ENCODE measurements around the gene NPAS2. TPM values are rescaled to one million over a fixed set of nuclear protein-coding genes. Genes with fewer than 3 reads are reported as not detected.

The NPAS2 gene
- total and polyA plus RNA-seq, 2 donors (not counting 3 experiments of a cell fraction or from before 2014, with no cell fraction given), result 29.0 to 53.9 TPM

DNA sequence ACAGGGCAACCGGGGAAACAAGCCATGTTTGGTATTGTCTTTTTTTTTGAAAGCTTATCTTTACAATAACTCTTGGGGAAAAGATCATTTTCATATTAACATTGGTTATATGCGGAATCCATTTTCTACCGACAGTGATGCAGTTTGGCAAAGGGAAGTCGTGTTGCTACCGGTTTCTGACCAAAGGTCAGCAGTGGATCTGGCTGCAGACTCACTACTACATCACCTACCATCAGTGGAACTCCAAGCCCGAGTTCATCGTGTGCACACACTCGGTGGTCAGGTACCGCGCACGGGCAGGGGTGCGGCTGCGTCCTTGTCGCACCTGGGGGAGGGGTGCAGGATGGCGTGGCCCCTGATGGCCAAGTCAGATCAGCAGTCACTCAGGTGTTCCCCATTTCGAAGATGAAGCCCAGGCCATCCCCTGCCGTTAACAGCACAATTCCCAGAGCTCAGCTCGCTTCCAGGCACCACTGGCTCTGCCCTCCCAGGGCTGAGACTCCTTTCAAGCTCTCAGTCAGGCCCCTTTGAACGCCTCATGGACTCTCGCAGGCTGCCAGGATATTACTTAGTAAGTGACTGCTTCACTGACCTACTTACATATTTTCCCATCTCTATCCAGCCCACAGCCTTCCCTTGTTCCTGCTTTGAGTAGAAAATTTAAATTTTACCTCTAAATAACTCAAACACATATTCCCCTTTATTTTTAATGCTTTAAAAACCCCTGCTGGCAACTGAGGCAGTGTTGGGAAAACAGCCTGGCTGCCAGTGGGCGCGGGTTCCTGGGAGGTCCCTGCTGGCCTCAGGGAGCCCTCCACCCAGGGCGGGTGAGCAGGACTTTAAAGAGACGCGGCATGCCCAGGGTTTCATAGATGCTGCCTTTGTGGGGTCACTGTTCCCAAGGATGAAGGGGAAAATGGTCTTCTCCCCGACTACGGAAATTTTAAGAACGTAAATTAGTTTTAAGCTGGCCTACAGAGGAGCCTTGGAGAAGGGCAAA is 148.5 kb downstream of the NPAS2 start:
- no peaks in the 10 kb centered on the region for H3K9me1 ChIP-seq (replicated peaks; ENCODE audit: control insufficient read depth, extremely low read depth, insufficient read depth, low read length)
- intact Hi-C loops (cut with micrococcal nuclease) (no loop called here), dilution Hi-C loops (cut with MboI; ENCODE audit: extremely low pct_ligation_motif_present, low sequenced_read_pairs) (no loop called here)
- FAIRE-seq (no peak), DNase-seq (ENCODE audit: low read depth, low spot score) (no peak)
- ChIA-PET CTCF (no interaction called here), POLR2A (no interaction called here)
- H3K9me3 ChIP-seq (replicated peaks; ENCODE audit: control insufficient read depth, insufficient read depth, low read length), result no peaks in the 10 kb centered on the region
- peaks cover 3 to 37% of the 10 kb centered on the region in 2 experiments for H3K36me3 ChIP-seq (ENCODE audit: control insufficient read depth in 2 of 2, extremely low read depth in 1 of 2, insufficient read depth in 2 of 2, low read length in 2 of 2)
- no peaks in the 10 kb centered on the region for H3K79me2 ChIP-seq (ENCODE audit: control insufficient read depth, insufficient read depth, low read length)
- H4K20me1 ChIP-seq (replicated peaks; ENCODE audit: control insufficient read depth, extremely low read depth, insufficient read depth, low read length), result no peaks in the 10 kb centered on the region
- H3K4me2 ChIP-seq (ENCODE audit: insufficient read depth, low read length), result no peak overlapping the region
- H2AFZ ChIP-seq (ENCODE audit: low read depth, low read length), result no peak overlapping the region
- BruUV-seq (replicated peaks), result no TSS peak
- H3K27ac ChIP-seq (ENCODE audit: insufficient read depth, low read depth, low read length), result no peak overlapping the region
- H3K27me3 ChIP-seq (ENCODE audit: control insufficient read depth in 2 of 2, insufficient read depth in 2 of 2, low read length in 2 of 2), result no peaks in the 10 kb centered on the region
- no peak for TF ChIP-seq MYC (IDR thresholded peaks at IDR 0.05; ENCODE audit: low read depth, low read length)
- H3K9ac ChIP-seq (replicated peaks; ENCODE audit: extremely low read depth, insufficient read depth, low read length), result no peak overlapping the region
- no peaks in the 10 kb centered on the region for H3K4me1 ChIP-seq (ENCODE audit: control insufficient read depth, extremely low read depth, insufficient read depth, low read length)
- no peak overlapping the region for H3K4me3 ChIP-seq (replicated peaks in 1 of 3; ENCODE audit: insufficient read depth in 1 of 3, low read depth in 1 of 3, low read length in 3 of 3)

DNA sequence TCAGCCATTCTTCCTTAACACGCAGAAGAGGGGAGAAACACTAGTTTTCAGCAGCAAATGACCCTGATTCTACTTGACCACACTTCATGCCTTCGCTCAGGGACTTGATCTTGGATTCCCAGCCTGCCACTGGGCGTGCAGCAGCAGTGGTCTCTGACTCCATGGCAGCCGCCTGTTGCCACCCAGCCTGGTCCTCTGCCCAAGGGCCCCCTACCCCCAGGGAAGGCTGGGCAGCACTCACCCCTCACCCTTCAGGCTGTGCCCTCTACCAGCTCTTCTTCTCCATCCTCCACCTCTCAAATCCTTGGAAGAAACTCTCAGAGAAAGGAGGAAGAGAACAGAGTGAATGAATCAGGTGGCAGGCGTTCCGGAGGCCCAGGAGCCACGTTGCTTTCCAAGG is 150.1 kb downstream of the NPAS2 start:
- POLR2A ChIA-PET, result no interaction called here
- Histone ChIP-seq H3K79me2 (ENCODE audit: control insufficient read depth, insufficient read depth, low read length) (no peaks in the 10 kb centered on the region), H3K4me3 (replicated peaks in 1 of 3; ENCODE audit: insufficient read depth in 1 of 3, low read depth in 1 of 3, low read length in 3 of 3) (no peak overlapping the region), H3K27ac (ENCODE audit: insufficient read depth, low read depth, low read length) (no peak overlapping the region), H3K36me3 (ENCODE audit: control insufficient read depth in 2 of 2, extremely low read depth in 1 of 2, insufficient read depth in 2 of 2, low read length in 2 of 2) (peaks cover 3 to 37% of the 10 kb centered on the region in 2 experiments), H3K9ac (replicated peaks; ENCODE audit: extremely low read depth, insufficient read depth, low read length) (no peak overlapping the region), H3K9me3 (replicated peaks; ENCODE audit: control insufficient read depth, insufficient read depth, low read length) (no peaks in the 10 kb centered on the region), H3K9me1 (replicated peaks; ENCODE audit: control insufficient read depth, extremely low read depth, insufficient read depth, low read length) (no peaks in the 10 kb centered on the region), H3K4me1 (ENCODE audit: control insufficient read depth, extremely low read depth, insufficient read depth, low read length) (no peaks in the 10 kb centered on the region), H3K27me3 (ENCODE audit: control insufficient read depth in 2 of 2, insufficient read depth in 2 of 2, low read length in 2 of 2) (no peaks in the 10 kb centered on the region), H2AFZ (ENCODE audit: low read depth, low read length) (no peak overlapping the region), H4K20me1 (replicated peaks; ENCODE audit: control insufficient read depth, extremely low read depth, insufficient read depth, low read length) (no peaks in the 10 kb centered on the region), H3K4me2 (ENCODE audit: insufficient read depth, low read length) (no peak overlapping the region)
- intact Hi-C loops (cut with micrococcal nuclease) (no loop called here), dilution Hi-C loops (cut with MboI; ENCODE audit: extremely low pct_ligation_motif_present, low sequenced_read_pairs) (no loop called here)
- FAIRE-seq (no peak), DNase-seq (ENCODE audit: low read depth, low spot score) (no peak)
- no TSS peak for BruUV-seq (replicated peaks)
- TF ChIP-seq, protein P1, sequence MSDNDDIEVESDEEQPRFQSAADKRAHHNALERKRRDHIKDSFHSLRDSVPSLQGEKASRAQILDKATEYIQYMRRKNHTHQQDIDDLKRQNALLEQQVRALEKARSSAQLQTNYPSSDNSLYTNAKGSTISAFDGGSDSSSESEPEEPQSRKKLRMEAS (IDR thresholded peaks at IDR 0.05; ENCODE audit: insufficient read depth, insufficient read length), result no peak
- TF ChIP-seq, protein P2, sequence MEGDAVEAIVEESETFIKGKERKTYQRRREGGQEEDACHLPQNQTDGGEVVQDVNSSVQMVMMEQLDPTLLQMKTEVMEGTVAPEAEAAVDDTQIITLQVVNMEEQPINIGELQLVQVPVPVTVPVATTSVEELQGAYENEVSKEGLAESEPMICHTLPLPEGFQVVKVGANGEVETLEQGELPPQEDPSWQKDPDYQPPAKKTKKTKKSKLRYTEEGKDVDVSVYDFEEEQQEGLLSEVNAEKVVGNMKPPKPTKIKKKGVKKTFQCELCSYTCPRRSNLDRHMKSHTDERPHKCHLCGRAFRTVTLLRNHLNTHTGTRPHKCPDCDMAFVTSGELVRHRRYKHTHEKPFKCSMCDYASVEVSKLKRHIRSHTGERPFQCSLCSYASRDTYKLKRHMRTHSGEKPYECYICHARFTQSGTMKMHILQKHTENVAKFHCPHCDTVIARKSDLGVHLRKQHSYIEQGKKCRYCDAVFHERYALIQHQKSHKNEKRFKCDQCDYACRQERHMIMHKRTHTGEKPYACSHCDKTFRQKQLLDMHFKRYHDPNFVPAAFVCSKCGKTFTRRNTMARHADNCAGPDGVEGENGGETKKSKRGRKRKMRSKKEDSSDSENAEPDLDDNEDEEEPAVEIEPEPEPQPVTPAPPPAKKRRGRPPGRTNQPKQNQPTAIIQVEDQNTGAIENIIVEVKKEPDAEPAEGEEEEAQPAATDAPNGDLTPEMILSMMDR (IDR thresholded peaks at IDR 0.05; ENCODE audit: extremely low read depth in 1 of 2, insufficient read depth in 1 of 2, low read depth in 1 of 2, low read length in 2 of 2), result no peak
- no peak for TF ChIP-seq GATA2 (IDR thresholded peaks at IDR 0.05; ENCODE audit: insufficient read depth, insufficient read length, low read depth, low read length)
- TF ChIP-seq POLR2A (IDR thresholded peaks at IDR 0.05; ENCODE audit: low read depth, low read length), result no peak
- TF ChIP-seq FOS (IDR thresholded peaks at IDR 0.05; ENCODE audit: borderline replicate concordance, insufficient read depth, low read length), result no peak
- TF ChIP-seq POLR2AphosphoS5 (IDR thresholded peaks at IDR 0.05; ENCODE audit: insufficient read depth, low read depth, low read length), result no peak
- TF ChIP-seq MYC (IDR thresholded peaks at IDR 0.05; ENCODE audit: low read depth, low read length), result no peak
- no peak for TF ChIP-seq JUN (IDR thresholded peaks at IDR 0.05; ENCODE audit: borderline replicate concordance, insufficient read depth, insufficient read length, low read depth)
- no peak for TF ChIP-seq EZH2 (IDR thresholded peaks at IDR 0.05; ENCODE audit: borderline replicate concordance, low read depth, low read length, severe bottlenecking)
- CTCF ChIA-PET, result no interaction called here
